GM12878 (cell line): ENCODE results near the gene GMPR2. TPM values are rescaled to one million over a fixed set of nuclear protein-coding genes. Genes with fewer than 3 reads are reported as not detected.

Experiments used
- EED ChIP-seq: sonication (generic); IDR thresholded peaks from 2 replicates; pipeline ENCODE4 v1.6.1; 2016; ENCODE audit warnings: antibody characterized with exemption, low read depth
- NFYA ChIP-seq: IDR thresholded peaks from 2 replicates; pipeline ENCODE4 v1.6.1; 2011; ENCODE audit warnings: low read depth, mild to moderate bottlenecking, low read length, improper control_type of control experiment, borderline replicate concordance
- RFX5 ChIP-seq: IDR thresholded peaks from 2 replicates; pipeline ENCODE4 v1.6.1; 2011; ENCODE audit warnings: low read depth, low read length, improper control_type of control experiment
- SP1 ChIP-seq: IDR thresholded peaks from one replicate; pipeline ENCODE4 v1.6.1; 2011; ENCODE audit warnings: low read depth, low read length
- ZBED1 ChIP-seq: IDR thresholded peaks from 2 replicates; pipeline ENCODE4 v1.6.1; 2016; ENCODE audit warnings: borderline replicate concordance
- ZNF274 ChIP-seq: IDR thresholded peaks from one replicate; pipeline ENCODE4 v1.8.0; 2011; ENCODE audit not compliant: insufficient read length, insufficient read depth
- polyA plus RNA-seq, 11 experiments: library from polyadenylated mRNA; depleted of rRNA in 4 of 11; unstranded in 6 of 11; stranded (reverse) in 5 of 11; fragments of >200 nt; fragmentation: Nextera tagmentation in 4 of 11; fragmentation: Illumina TruSeq in 1 of 11; extraction: Ambion mirVana in 4 of 11; extraction: Trizol in 1 of 11; gene quantifications; 1 replicate in 1 of 11; 2 replicates in 10 of 11; pipeline versions ENCODE4 v1.2.1 to v1.2.3, GENCODE V29; 2011 to 2016; ENCODE audit warnings: inconsistent platforms in 2 of 11, missing spikeins in 2 of 11, low read depth in 1 of 11
- total RNA-seq, 4 experiments: library from RNA; depleted of rRNA in 3 of 4; stranded (reverse); fragments of >200 nt in 3 of 4; fragmentation: Illumina TruSeq in 1 of 4; extraction: Trizol in 1 of 4; gene quantifications; 2 replicates each; pipeline versions ENCODE4 v1.2.1 to v1.2.3, GENCODE V29; 2013 to 2021
- TF ChIP-seq, protein P1 (sequence below): fragments of 150-350 bp; IDR thresholded peaks from 2 replicates; pipeline ENCODE4 v1.6.1; 2016; ENCODE audit warnings: low read depth, low read length
- TF ChIP-seq, protein P2 (sequence below): fragments of 450-650 bp; IDR thresholded peaks from 2 replicates; pipeline ENCODE4 v1.6.1; 2016; ENCODE audit warnings: mild to moderate bottlenecking

The GMPR2 gene
- total and polyA plus RNA-seq, 10 of the 15 experiments (the other 5 are each of a cell fraction or from before 2014, with no cell fraction given) = 55.1 to 80.3 (median 61.5) TPM

DNA sequence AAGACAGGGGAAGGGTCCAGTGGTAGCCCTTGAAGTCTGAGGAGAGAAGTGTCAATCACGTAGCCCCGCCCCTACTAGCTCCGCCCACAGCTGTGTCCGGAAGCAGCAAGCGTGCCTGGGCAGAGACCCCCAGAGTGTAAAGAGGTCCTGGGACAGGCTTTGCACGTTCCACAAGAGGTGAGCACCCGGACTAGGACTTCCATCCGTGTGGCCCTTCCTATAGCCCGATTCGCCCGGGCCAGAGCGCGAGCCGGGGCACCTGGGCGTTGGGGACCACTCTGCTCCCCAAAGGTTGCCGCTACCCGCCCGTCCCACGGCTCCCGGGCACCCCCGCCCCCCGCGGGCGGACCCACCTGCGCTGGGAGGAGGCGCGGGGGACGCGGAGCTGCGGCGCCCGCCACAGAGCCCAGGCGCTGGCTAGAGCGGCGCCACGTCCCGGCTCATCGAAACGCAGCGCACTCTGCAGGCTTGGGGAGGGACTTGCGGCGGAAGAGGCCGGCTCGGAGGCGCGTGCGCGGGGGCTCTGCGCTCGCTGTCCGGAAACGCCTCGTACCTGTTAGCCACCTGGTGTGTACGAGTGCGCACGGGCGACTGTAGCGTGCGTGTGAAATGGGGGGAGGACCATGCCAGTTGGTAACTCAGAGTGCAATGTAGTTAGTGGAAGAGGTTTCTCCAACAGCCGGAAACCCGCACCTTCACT is 38.6 kb downstream of the GMPR2 start, which contains the start of gene RABGGTA (continued):
- TF ChIP-seq NFYA (no peak), ZBED1 (no peak), EED (peak; percentile 62; the same call in 1 of the 2 replicates), SP1 (peak; percentile 53), ZNF274 (no peak), RFX5 (peak; percentile 61; the same call in 1 of the 2 replicates)
- TF ChIP-seq, protein P1, sequence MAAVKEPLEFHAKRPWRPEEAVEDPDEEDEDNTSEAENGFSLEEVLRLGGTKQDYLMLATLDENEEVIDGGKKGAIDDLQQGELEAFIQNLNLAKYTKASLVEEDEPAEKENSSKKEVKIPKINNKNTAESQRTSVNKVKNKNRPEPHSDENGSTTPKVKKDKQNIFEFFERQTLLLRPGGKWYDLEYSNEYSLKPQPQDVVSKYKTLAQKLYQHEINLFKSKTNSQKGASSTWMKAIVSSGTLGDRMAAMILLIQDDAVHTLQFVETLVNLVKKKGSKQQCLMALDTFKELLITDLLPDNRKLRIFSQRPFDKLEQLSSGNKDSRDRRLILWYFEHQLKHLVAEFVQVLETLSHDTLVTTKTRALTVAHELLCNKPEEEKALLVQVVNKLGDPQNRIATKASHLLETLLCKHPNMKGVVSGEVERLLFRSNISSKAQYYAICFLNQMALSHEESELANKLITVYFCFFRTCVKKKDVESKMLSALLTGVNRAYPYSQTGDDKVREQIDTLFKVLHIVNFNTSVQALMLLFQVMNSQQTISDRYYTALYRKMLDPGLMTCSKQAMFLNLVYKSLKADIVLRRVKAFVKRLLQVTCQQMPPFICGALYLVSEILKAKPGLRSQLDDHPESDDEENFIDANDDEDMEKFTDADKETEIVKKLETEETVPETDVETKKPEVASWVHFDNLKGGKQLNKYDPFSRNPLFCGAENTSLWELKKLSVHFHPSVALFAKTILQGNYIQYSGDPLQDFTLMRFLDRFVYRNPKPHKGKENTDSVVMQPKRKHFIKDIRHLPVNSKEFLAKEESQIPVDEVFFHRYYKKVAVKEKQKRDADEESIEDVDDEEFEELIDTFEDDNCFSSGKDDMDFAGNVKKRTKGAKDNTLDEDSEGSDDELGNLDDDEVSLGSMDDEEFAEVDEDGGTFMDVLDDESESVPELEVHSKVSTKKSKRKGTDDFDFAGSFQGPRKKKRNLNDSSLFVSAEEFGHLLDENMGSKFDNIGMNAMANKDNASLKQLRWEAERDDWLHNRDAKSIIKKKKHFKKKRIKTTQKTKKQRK = no peak
- TF ChIP-seq, protein P2, sequence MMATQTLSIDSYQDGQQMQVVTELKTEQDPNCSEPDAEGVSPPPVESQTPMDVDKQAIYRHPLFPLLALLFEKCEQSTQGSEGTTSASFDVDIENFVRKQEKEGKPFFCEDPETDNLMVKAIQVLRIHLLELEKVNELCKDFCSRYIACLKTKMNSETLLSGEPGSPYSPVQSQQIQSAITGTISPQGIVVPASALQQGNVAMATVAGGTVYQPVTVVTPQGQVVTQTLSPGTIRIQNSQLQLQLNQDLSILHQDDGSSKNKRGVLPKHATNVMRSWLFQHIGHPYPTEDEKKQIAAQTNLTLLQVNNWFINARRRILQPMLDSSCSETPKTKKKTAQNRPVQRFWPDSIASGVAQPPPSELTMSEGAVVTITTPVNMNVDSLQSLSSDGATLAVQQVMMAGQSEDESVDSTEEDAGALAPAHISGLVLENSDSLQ = peak; percentile 98
